Upper lobe of left lung (tissue), 6 donors: ENCODE results near the gene ZFYVE19. TPM values are rescaled to one million over a fixed set of nuclear protein-coding genes. Genes with fewer than 3 reads are reported as not detected.

Source experiments
- ATAC-seq, 2 donors: fragments of 200-7000 bp; cut with Tn5 transposase; one replicate each; pipeline ENCODE4 v1.9.1; 2022; ENCODE audit warnings: mild to moderate bottlenecking in 2 of 2, moderate library complexity in 2 of 2; ENCODE audit not compliant: low FRiP score in 2 of 2
- DNase-seq, 2 donors: peaks; one replicate each; pipeline ENCODE4 v3.0.0-alpha.2; 2019 to 2020
- H3K27ac ChIP-seq, 4 donors: fragments of 200-600 bp; sonication (generic); one replicate each; pipeline ENCODE4 v1.5.1; 2016 to 2019
- H3K27me3 ChIP-seq, 4 donors: fragments of 200-600 bp; sonication (generic); one replicate each; pipeline ENCODE4 v1.5.1; 2017 to 2019
- H3K36me3 ChIP-seq, 4 donors: fragments of 200-600 bp; sonication (generic); one replicate each; pipeline ENCODE4 v1.5.1; 2016 to 2019
- H3K4me1 ChIP-seq, 4 donors: fragments of 200-600 bp; sonication (generic); one replicate each; pipeline ENCODE4 v1.5.1; 2018 to 2019
- H3K4me3 ChIP-seq, 4 donors: fragments of 200-600 bp; sonication (generic); one replicate each; pipeline ENCODE4 v1.5.1; 2017 to 2019; ENCODE audit warnings: mild to moderate bottlenecking in 2 of 4, moderate library complexity in 1 of 4
- H3K9me3 ChIP-seq, 4 donors: fragments of 200-600 bp; sonication (generic); one replicate each; pipeline ENCODE4 v1.5.1; 2018 to 2019
- CTCF ChIP-seq, 6 experiments: fragments of 450-650 bp in 4 of 6; fragments of 200-600 bp in 2 of 6; sonication (generic) in 2 of 6; IDR thresholded peaks; one replicate each; pipeline ENCODE4 v1.5.1; 2016 to 2019; ENCODE audit warnings: antibody characterized with exemption in 6 of 6
- EP300 ChIP-seq, 4 donors: sonication (generic); formaldehyde crosslinking; IDR thresholded peaks; one replicate each; pipeline ENCODE4 v1.5.1; 2017; ENCODE audit warnings: antibody characterized with exemption in 4 of 4, control low read depth in 2 of 4
- POLR2A ChIP-seq, 4 donors: fragments of 450-650 bp; IDR thresholded peaks; one replicate each; pipeline ENCODE4 v1.5.1; 2016 to 2017; ENCODE audit warnings: antibody characterized with exemption in 4 of 4, mild to moderate bottlenecking in 2 of 4
- POLR2AphosphoS5 ChIP-seq, 2 donors: sonication (generic); formaldehyde crosslinking; IDR thresholded peaks; one replicate each; pipeline ENCODE4 v1.5.1; 2017; ENCODE audit warnings: antibody characterized with exemption in 2 of 2
- WGBS, 2 donors: methylation state at CpG; one replicate each; pipeline ENCODE4 v1.1.5; 2017 to 2018; 5-methylcytosine and 5-hydroxymethylcytosine counted together
- total RNA-seq, 6 donors: library from RNA; depleted of rRNA in 4 of 6; stranded (reverse); fragments of >200 nt in 4 of 6; gene quantifications; one replicate each; pipeline versions ENCODE4 v1.1.0 to v1.2.1, GENCODE V29; 2016 to 2021
- donor health status: DM: no; HTN: no; CAD: no; lungs with moderate emphysema.
- donor health status: DM: no; HTN: yes; CAD: no; lungs with severe emphysema.

The ZFYVE19 gene
- total RNA-seq, 6 donors from 2014 or later = 19.4 to 104 (median 32.5) TPM

GRCh38 chr15:40771242-40771641 lies 35.6 kb upstream of the ZFYVE19 start:
- peaks cover 5 to 79% (median 58%) of the 10 kb centered on the region in 4 donors for H3K36me3 ChIP-seq
- no peak for DNase-seq
- peaks cover 11 to 41% (median 26%) of the 10 kb centered on the region in 4 donors for H3K4me1 ChIP-seq
- H3K27me3 ChIP-seq = no peaks in the 10 kb centered on the region
- no peak overlapping the region for H3K4me3 ChIP-seq
- no peak for ATAC-seq
- TF ChIP-seq POLR2A (IDR thresholded peaks at IDR 0.05) = no peak
- TF ChIP-seq POLR2AphosphoS5 (IDR thresholded peaks at IDR 0.05) = no peak
- no peak for TF ChIP-seq CTCF (IDR thresholded peaks at IDR 0.05)
- TF ChIP-seq EP300 (IDR thresholded peaks at IDR 0.05) = no peak
- 93 to 94% methylated on average over 5 of the region's 5 CpGs for WGBS, 2 donors
- H3K9me3 ChIP-seq = no peaks in the 10 kb centered on the region
- H3K27ac ChIP-seq = peak overlapping the region in 2 of 4 donors; percentile 75 to 81

- H3K27me3 ChIP-seq = no peaks in the 10 kb centered on the region
- no peak for TF ChIP-seq POLR2AphosphoS5 (IDR thresholded peaks at IDR 0.05)
- TF ChIP-seq EP300 (IDR thresholded peaks at IDR 0.05) = no peak
- TF ChIP-seq POLR2A (IDR thresholded peaks at IDR 0.05) = no peak
- no peak for TF ChIP-seq CTCF (IDR thresholded peaks at IDR 0.05)
- H3K27ac ChIP-seq = no peak overlapping the region
- ATAC-seq (no peak), DNase-seq (peak in 1 of 2 donors; percentile 54)
- no peak overlapping the region for H3K4me3 ChIP-seq
- whole genome bisulfite sequencing, 2 donors = 91% methylated on average over 9 to 11 of the region's 13 CpGs
- H3K36me3 ChIP-seq = peaks cover 5 to 84% (median 62%) of the 10 kb centered on the region in 4 donors
- H3K4me1 ChIP-seq = peaks cover 11 to 49% (median 28%) of the 10 kb centered on the region in 4 donors
- no peaks in the 10 kb centered on the region for H3K9me3 ChIP-seq
Observed at GRCh38 chr15:40772014-40772413, 34.9 kb upstream of the ZFYVE19 start.

GRCh38 chr15:40773496-40773895 lies 33.4 kb upstream of the ZFYVE19 start:
- DNase-seq (no peak), ATAC-seq (no peak)
- TF ChIP-seq POLR2A (IDR thresholded peaks at IDR 0.05) = no peak
- TF ChIP-seq EP300 (IDR thresholded peaks at IDR 0.05) = no peak
- TF ChIP-seq CTCF (IDR thresholded peaks at IDR 0.05) = no peak
- TF ChIP-seq POLR2AphosphoS5 (IDR thresholded peaks at IDR 0.05) = no peak
- H3K36me3 ChIP-seq = peaks cover 6 to 84% (median 59%) of the 10 kb centered on the region in 4 donors
- WGBS, 2 donors = 84 to 96% methylated on average over 6 to 8 of the region's 8 CpGs
- H3K27me3 ChIP-seq = no peaks in the 10 kb centered on the region
- H3K9me3 ChIP-seq = no peaks in the 10 kb centered on the region
- H3K27ac ChIP-seq = no peak overlapping the region
- no peak overlapping the region for H3K4me3 ChIP-seq
- peaks cover 11 to 36% (median 28%) of the 10 kb centered on the region in 4 donors for H3K4me1 ChIP-seq

- H3K36me3 ChIP-seq = peaks cover 10 to 84% (median 62%) of the 10 kb centered on the region in 4 donors
- TF ChIP-seq POLR2AphosphoS5 (IDR thresholded peaks at IDR 0.05) = no peak
- no peak for TF ChIP-seq EP300 (IDR thresholded peaks at IDR 0.05)
- no peak for TF ChIP-seq CTCF (IDR thresholded peaks at IDR 0.05)
- no peak for TF ChIP-seq POLR2A (IDR thresholded peaks at IDR 0.05)
- DNase-seq = no peak
- H3K4me3 ChIP-seq = no peak overlapping the region
- ATAC-seq = no peak
- no peaks in the 10 kb centered on the region for H3K27me3 ChIP-seq
- H3K27ac ChIP-seq = no peak overlapping the region
- no peaks in the 10 kb centered on the region for H3K9me3 ChIP-seq
- WGBS, 2 donors = 95 to 98% methylated on average over 5 to 6 of the region's 6 CpGs
- peaks cover 10 to 32% (median 24%) of the 10 kb centered on the region in 4 donors for H3K4me1 ChIP-seq
Observed at GRCh38 chr15:40773902-40774301, 33.0 kb upstream of the ZFYVE19 start.

- DNase-seq (no peak), ATAC-seq (no peak)
- H3K9me3 ChIP-seq = no peaks in the 10 kb centered on the region
- no peak overlapping the region for H3K27ac ChIP-seq
- TF ChIP-seq POLR2A (IDR thresholded peaks at IDR 0.05) (no peak), CTCF (IDR thresholded peaks at IDR 0.05) (no peak), POLR2AphosphoS5 (IDR thresholded peaks at IDR 0.05) (no peak), EP300 (IDR thresholded peaks at IDR 0.05) (no peak)
- peaks cover 15 to 91% (median 68%) of the 10 kb centered on the region in 4 donors for H3K36me3 ChIP-seq
- 92 to 93% methylated on average over 10 of the region's 10 CpGs for WGBS, 2 donors
- peaks cover 0 to 21% (median 13%) of the 10 kb centered on the region in 4 donors for H3K4me1 ChIP-seq
- no peaks in the 10 kb centered on the region for H3K27me3 ChIP-seq
- no peak overlapping the region for H3K4me3 ChIP-seq
Observed at GRCh38 chr15:40775007-40775406, 31.9 kb upstream of the ZFYVE19 start.
